ENCODE measurements around the gene GPR78.

DNA sequence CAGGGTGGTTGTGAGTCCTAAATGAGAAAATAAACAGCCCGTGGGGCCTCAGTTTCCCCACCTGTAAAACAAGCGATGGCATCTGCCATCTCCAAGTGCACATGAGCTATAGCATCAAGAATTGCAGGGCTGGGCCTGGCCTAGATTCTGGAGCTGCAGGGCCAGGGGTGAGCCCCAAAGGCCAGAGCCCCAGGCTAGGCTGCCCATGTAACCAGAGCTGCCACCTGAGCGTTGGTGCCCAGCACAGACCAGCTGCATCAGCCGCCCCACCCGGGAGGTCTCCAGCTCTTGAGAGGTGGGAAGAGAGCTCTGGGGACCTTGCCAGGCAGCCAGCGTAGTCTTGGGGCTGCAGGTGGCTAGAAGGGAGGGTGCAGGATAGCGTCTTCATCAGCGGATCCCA is 27.0 kb upstream of the GPR78 start:
- TF ChIP-seq POLR2A (IDR thresholded peaks at IDR 0.05) (no peak), POLR2AphosphoS5 (IDR thresholded peaks at IDR 0.05; ENCODE audit: insufficient read depth in 1 of 2, low read depth in 1 of 2) (no peak)
- TF ChIP-seq, protein P1, sequence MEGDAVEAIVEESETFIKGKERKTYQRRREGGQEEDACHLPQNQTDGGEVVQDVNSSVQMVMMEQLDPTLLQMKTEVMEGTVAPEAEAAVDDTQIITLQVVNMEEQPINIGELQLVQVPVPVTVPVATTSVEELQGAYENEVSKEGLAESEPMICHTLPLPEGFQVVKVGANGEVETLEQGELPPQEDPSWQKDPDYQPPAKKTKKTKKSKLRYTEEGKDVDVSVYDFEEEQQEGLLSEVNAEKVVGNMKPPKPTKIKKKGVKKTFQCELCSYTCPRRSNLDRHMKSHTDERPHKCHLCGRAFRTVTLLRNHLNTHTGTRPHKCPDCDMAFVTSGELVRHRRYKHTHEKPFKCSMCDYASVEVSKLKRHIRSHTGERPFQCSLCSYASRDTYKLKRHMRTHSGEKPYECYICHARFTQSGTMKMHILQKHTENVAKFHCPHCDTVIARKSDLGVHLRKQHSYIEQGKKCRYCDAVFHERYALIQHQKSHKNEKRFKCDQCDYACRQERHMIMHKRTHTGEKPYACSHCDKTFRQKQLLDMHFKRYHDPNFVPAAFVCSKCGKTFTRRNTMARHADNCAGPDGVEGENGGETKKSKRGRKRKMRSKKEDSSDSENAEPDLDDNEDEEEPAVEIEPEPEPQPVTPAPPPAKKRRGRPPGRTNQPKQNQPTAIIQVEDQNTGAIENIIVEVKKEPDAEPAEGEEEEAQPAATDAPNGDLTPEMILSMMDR (IDR thresholded peaks at IDR 0.05) = no peak
